ENCODE results near the gene EPG5.
"Not testable (repeated sequence)": the region's sequence is repeated elsewhere in the genome, so short reads cannot be mapped to it uniquely, and the experiment has no call there.

EPG5 gene

GRCh38 chr18:45837283-45838070 lies 129.7 kb downstream of the EPG5 start:
- Histone ChIP-seq H3K4me1 (ENCODE audit: control insufficient read depth, insufficient read depth, low read length, poor library complexity, severe bottlenecking) (peaks cover 8% of the 10 kb centered on the region), H3K27ac (ENCODE audit: insufficient read depth, low read length, poor library complexity, severe bottlenecking) (no peak overlapping the region), H3K27me3 (replicated peaks; ENCODE audit: control insufficient read depth, insufficient read depth, low read length, poor library complexity, severe bottlenecking) (peaks cover 17% of the 10 kb centered on the region), H3K36me3 (ENCODE audit: control insufficient read depth, insufficient read depth, low read length) (no peaks in the 10 kb centered on the region), H3K9me3 (ENCODE audit: control insufficient read depth, low read length) (no peaks in the 10 kb centered on the region), H3K4me3 (ENCODE audit: insufficient read depth, low read depth, low read length, poor library complexity, severe bottlenecking) (peak overlapping the region; percentile 30)
- peak in 1 of 3 donors; percentile 2 for DNase-seq

- Histone ChIP-seq H3K36me3 (ENCODE audit: control insufficient read depth, insufficient read depth, low read length) (no peaks in the 10 kb centered on the region), H3K4me1 (ENCODE audit: control insufficient read depth, insufficient read depth, low read length, poor library complexity, severe bottlenecking) (peaks cover 8% of the 10 kb centered on the region), H3K27me3 (replicated peaks; ENCODE audit: control insufficient read depth, insufficient read depth, low read length, poor library complexity, severe bottlenecking) (peaks cover 17% of the 10 kb centered on the region), H3K27ac (ENCODE audit: insufficient read depth, low read length, poor library complexity, severe bottlenecking) (no peak overlapping the region), H3K9me3 (ENCODE audit: control insufficient read depth, low read length) (no peaks in the 10 kb centered on the region), H3K4me3 (ENCODE audit: insufficient read depth, low read depth, low read length, poor library complexity, severe bottlenecking) (no peak overlapping the region)
- DNase-seq, result no peak
Observed at GRCh38 chr18:45836242-45837205, 130.6 kb downstream of the EPG5 start.

DNA sequence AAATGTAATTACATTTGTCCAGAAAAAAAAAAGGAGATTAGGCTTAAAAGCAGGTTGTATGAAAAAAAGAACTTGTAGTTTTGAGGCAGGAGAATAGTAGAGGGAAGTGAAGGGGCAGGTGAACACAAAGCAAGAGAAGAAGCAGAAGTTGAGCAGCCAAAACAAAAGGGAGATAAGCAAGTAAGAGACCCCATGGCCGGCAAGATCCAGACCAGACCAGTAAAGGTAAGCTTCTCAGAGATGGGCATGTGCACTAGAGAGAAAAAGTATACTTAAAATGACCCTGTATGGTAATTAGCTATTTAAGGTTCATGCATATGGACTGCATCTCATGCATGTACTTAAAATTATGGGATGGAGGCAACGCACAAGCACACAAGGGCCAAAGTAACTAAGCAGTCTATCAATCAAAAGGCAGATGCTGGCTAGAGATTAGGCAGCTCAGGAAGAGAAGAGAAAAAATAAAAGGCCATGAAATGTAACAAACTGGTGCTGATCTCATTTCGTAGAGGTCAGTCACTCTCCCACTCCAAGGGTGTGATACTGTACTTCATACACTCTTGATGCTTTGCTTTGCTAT lies 132.0 kb downstream of the EPG5 start:
- H3K36me3 ChIP-seq (ENCODE audit: control insufficient read depth, insufficient read depth, low read length), result no peaks in the 10 kb centered on the region
- peaks cover 8% of the 10 kb centered on the region for H3K4me1 ChIP-seq (ENCODE audit: control insufficient read depth, insufficient read depth, low read length, poor library complexity, severe bottlenecking)
- H3K27me3 ChIP-seq (replicated peaks; ENCODE audit: control insufficient read depth, insufficient read depth, low read length, poor library complexity, severe bottlenecking), result peaks cover 17% of the 10 kb centered on the region
- no peak for DNase-seq
- H3K4me3 ChIP-seq (ENCODE audit: insufficient read depth, low read depth, low read length, poor library complexity, severe bottlenecking), result no peak overlapping the region
- H3K27ac ChIP-seq (ENCODE audit: insufficient read depth, low read length, poor library complexity, severe bottlenecking), result no peak overlapping the region
- H3K9me3 ChIP-seq (ENCODE audit: control insufficient read depth, low read length), result no peaks in the 10 kb centered on the region

- no peak for DNase-seq
- no peaks in the 10 kb centered on the region for H3K9me3 ChIP-seq (ENCODE audit: control insufficient read depth, low read length)
- peaks cover 8% of the 10 kb centered on the region for H3K4me1 ChIP-seq (ENCODE audit: control insufficient read depth, insufficient read depth, low read length, poor library complexity, severe bottlenecking)
- peaks cover 12% of the 10 kb centered on the region for H3K27me3 ChIP-seq (replicated peaks; ENCODE audit: control insufficient read depth, insufficient read depth, low read length, poor library complexity, severe bottlenecking)
- H3K4me3 ChIP-seq (ENCODE audit: insufficient read depth, low read depth, low read length, poor library complexity, severe bottlenecking), result no peak overlapping the region
- H3K27ac ChIP-seq (ENCODE audit: insufficient read depth, low read length, poor library complexity, severe bottlenecking), result no peak overlapping the region
- H3K36me3 ChIP-seq (ENCODE audit: control insufficient read depth, insufficient read depth, low read length), result no peaks in the 10 kb centered on the region
Observed at GRCh38 chr18:45834306-45834705, 132.8 kb downstream of the EPG5 start.

DNA sequence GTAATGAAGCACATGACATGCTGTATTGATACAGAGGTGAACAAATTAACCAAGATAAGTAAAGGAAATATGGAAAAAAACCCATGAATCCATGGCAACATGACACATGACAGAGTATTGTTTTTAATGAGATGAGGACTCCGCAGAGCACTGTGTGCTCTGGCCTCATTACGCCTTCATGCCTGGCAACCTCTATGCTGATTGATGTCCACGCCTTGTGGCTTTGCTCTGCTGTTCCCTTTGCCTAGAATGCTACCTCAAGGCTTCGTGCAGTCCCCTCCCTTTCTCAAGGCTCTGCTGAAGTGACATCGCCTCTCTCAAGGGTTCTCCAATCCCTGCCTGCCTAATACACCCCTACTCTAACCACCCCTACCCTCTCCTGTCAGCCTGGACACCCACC lies 133.3 kb downstream of the EPG5 start:
- no peaks in the 10 kb centered on the region for H3K36me3 ChIP-seq (ENCODE audit: control insufficient read depth, insufficient read depth, low read length)
- peaks cover 8% of the 10 kb centered on the region for H3K4me1 ChIP-seq (ENCODE audit: control insufficient read depth, insufficient read depth, low read length, poor library complexity, severe bottlenecking)
- H3K27me3 ChIP-seq (replicated peaks; ENCODE audit: control insufficient read depth, insufficient read depth, low read length, poor library complexity, severe bottlenecking), result peaks cover 10% of the 10 kb centered on the region
- H3K4me3 ChIP-seq (ENCODE audit: insufficient read depth, low read depth, low read length, poor library complexity, severe bottlenecking), result no peak overlapping the region
- no peaks in the 10 kb centered on the region for H3K9me3 ChIP-seq (ENCODE audit: control insufficient read depth, low read length)
- no peak for DNase-seq
- H3K27ac ChIP-seq (ENCODE audit: insufficient read depth, low read length, poor library complexity, severe bottlenecking), result no peak overlapping the region

GRCh38 chr18:45830917-45831316 lies 136.2 kb downstream of the EPG5 start:
- H3K27me3 ChIP-seq (replicated peaks; ENCODE audit: control insufficient read depth, insufficient read depth, low read length, poor library complexity, severe bottlenecking), result no peaks in the 10 kb centered on the region
- no peak overlapping the region for H3K4me3 ChIP-seq (ENCODE audit: insufficient read depth, low read depth, low read length, poor library complexity, severe bottlenecking)
- no peak for DNase-seq
- no peaks in the 10 kb centered on the region for H3K4me1 ChIP-seq (ENCODE audit: control insufficient read depth, insufficient read depth, low read length, poor library complexity, severe bottlenecking)
- H3K36me3 ChIP-seq (ENCODE audit: control insufficient read depth, insufficient read depth, low read length), result no peaks in the 10 kb centered on the region
- no peak overlapping the region for H3K27ac ChIP-seq (ENCODE audit: insufficient read depth, low read length, poor library complexity, severe bottlenecking)
- no peaks in the 10 kb centered on the region for H3K9me3 ChIP-seq (ENCODE audit: control insufficient read depth, low read length)

GRCh38 chr18:45829855-45830254 lies 137.3 kb downstream of the EPG5 start:
- Histone ChIP-seq H3K27ac (ENCODE audit: insufficient read depth, low read length, poor library complexity, severe bottlenecking) (no peak overlapping the region), H3K27me3 (replicated peaks; ENCODE audit: control insufficient read depth, insufficient read depth, low read length, poor library complexity, severe bottlenecking) (no peaks in the 10 kb centered on the region), H3K4me3 (ENCODE audit: insufficient read depth, low read depth, low read length, poor library complexity, severe bottlenecking) (no peak overlapping the region), H3K4me1 (ENCODE audit: control insufficient read depth, insufficient read depth, low read length, poor library complexity, severe bottlenecking) (no peaks in the 10 kb centered on the region), H3K9me3 (ENCODE audit: control insufficient read depth, low read length) (no peaks in the 10 kb centered on the region), H3K36me3 (ENCODE audit: control insufficient read depth, insufficient read depth, low read length) (no peaks in the 10 kb centered on the region)
- DNase-seq, result no peak

DNA sequence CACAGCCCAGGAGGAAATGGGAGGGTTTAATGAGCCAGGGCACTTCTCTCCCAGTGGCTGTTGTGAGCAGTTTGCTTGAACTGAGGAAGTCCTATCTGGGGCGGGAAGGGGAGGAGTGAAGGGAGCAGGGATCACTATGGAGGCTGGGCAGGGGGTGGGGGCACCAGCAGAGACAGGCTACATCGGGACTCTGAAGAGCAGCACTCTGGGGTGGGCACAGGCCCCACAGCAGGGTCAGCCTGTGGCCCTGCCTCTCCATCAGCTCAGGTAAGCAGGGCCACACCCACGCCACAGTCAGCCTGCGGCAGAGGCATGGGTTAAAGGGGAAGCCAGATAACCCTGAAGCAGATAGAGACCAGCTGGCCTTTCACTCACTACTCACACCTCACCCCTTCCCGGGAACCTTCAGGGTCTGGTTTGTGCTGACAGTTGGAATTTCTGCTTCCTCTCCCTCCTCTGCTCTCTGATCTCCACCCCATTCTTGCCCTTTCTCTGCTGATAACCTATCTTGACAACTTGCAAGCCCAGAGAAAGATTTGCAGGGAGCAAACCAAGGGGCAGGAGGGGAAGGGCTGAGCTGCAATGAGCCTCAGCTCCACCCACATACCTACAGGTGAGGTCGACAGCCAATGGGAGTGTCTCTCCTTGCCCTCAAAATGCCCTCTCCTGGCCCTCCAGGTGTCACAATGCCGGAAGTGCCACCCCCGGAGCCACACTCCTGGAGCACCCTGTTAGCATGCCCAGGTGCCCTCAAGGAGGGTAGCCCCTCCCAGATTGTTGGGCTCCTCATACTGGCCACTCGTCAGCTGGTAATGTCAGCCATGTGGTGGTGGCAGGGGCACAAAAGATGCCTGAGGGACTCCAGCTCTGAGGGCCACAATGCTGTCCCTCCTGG lies 138.0 kb downstream of the EPG5 start:
- H3K27ac ChIP-seq (ENCODE audit: insufficient read depth, low read length, poor library complexity, severe bottlenecking), result no peak overlapping the region
- no peak overlapping the region for H3K4me3 ChIP-seq (ENCODE audit: insufficient read depth, low read depth, low read length, poor library complexity, severe bottlenecking)
- no peak for DNase-seq
- H3K9me3 ChIP-seq (ENCODE audit: control insufficient read depth, low read length), result no peaks in the 10 kb centered on the region
- H3K36me3 ChIP-seq (ENCODE audit: control insufficient read depth, insufficient read depth, low read length), result no peaks in the 10 kb centered on the region
- H3K4me1 ChIP-seq (ENCODE audit: control insufficient read depth, insufficient read depth, low read length, poor library complexity, severe bottlenecking), result no peaks in the 10 kb centered on the region
- no peaks in the 10 kb centered on the region for H3K27me3 ChIP-seq (replicated peaks; ENCODE audit: control insufficient read depth, insufficient read depth, low read length, poor library complexity, severe bottlenecking)

GRCh38 chr18:45826716-45827115 lies 140.4 kb downstream of the EPG5 start:
- not testable (repeated sequence) for H3K27ac ChIP-seq (ENCODE audit: insufficient read depth, low read length, poor library complexity, severe bottlenecking); H3K4me1 ChIP-seq (ENCODE audit: control insufficient read depth, insufficient read depth, low read length, poor library complexity, severe bottlenecking); H3K4me3 ChIP-seq (ENCODE audit: insufficient read depth, low read depth, low read length, poor library complexity, severe bottlenecking); H3K9me3 ChIP-seq (ENCODE audit: control insufficient read depth, low read length); DNase-seq; H3K36me3 ChIP-seq (ENCODE audit: control insufficient read depth, insufficient read depth, low read length); H3K27me3 ChIP-seq (replicated peaks; ENCODE audit: control insufficient read depth, insufficient read depth, low read length, poor library complexity, severe bottlenecking)

All from effector memory CD4-positive, alpha-beta T cell (primary cell).